ENCODE measurements around the gene LRRC37A3.
"Not testable (repeated sequence)": the region's sequence is repeated elsewhere in the genome, so short reads cannot be mapped to it uniquely, and the experiment has no call there.

The LRRC37A3 gene

GRCh38 chr17:64919289-64920025, at the start of gene LRRC37A3:
Gene LRRC37A3, minus strand, starts transcription at chr17:64919478. Its CDS starts 22,221 bp downstream, at chr17:64897257.
- peak within 1 kb of the TSS; percentile 92 to 95 (median 94) for H3K27ac Mint-ChIP-seq
- not testable (repeated sequence) for H3K4me1 Mint-ChIP-seq; H3K27me3 Mint-ChIP-seq (ENCODE audit: low read depth); H3K9me3 Mint-ChIP-seq; H3K36me3 Mint-ChIP-seq (ENCODE audit: low read depth)
- H3K4me3 Mint-ChIP-seq = peak within 1 kb of the TSS; percentile 87 to 93 (median 92)
- TF ChIP-seq CTCF (IDR thresholded peaks at IDR 0.05; ENCODE audit: unreplicated experiment in 3 of 3) = peak; percentile 97 to 98 (median 98)

- H3K4me3 Mint-ChIP-seq = peak overlapping the region; percentile 57 to 76 (median 60)
- H3K4me1 Mint-ChIP-seq = peaks cover 29% of the 10 kb centered on the region
- H3K9me3 Mint-ChIP-seq; H3K27me3 Mint-ChIP-seq (ENCODE audit: low read depth): not testable (repeated sequence)
- H3K36me3 Mint-ChIP-seq (ENCODE audit: low read depth) = peaks cover 12% of the 10 kb centered on the region
- H3K27ac Mint-ChIP-seq = peak overlapping the region in 2 of 3 experiments; percentile 36 to 42
- TF ChIP-seq CTCF (IDR thresholded peaks at IDR 0.05; ENCODE audit: unreplicated experiment in 3 of 3) = peak; percentile 12 to 32 (median 28)
Measured at GRCh38 chr17:64965873-64966287, 46.6 kb upstream of the LRRC37A3 start.

- H3K4me1 Mint-ChIP-seq = peaks cover 27% of the 10 kb centered on the region
- H3K36me3 Mint-ChIP-seq (ENCODE audit: low read depth); H3K9me3 Mint-ChIP-seq; H3K27me3 Mint-ChIP-seq (ENCODE audit: low read depth): not testable (repeated sequence)
- peak overlapping the region; percentile 57 to 76 (median 60) for H3K4me3 Mint-ChIP-seq
- H3K27ac Mint-ChIP-seq = peak overlapping the region; percentile 24 to 49 (median 36)
Measured at GRCh38 chr17:64965256-64965872, 46.1 kb upstream of the LRRC37A3 start.

GRCh38 chr17:64964796-64965195, 45.5 kb upstream of the LRRC37A3 start:
- H3K36me3 Mint-ChIP-seq (ENCODE audit: low read depth) = peaks cover 5% of the 10 kb centered on the region
- peak overlapping the region; percentile 12 to 61 (median 49) for H3K4me3 Mint-ChIP-seq
- peaks cover 25% of the 10 kb centered on the region for H3K4me1 Mint-ChIP-seq
- no peaks in the 10 kb centered on the region for H3K9me3 Mint-ChIP-seq
- no peaks in the 10 kb centered on the region for H3K27me3 Mint-ChIP-seq (ENCODE audit: low read depth)
- TF ChIP-seq CTCF (IDR thresholded peaks at IDR 0.05; ENCODE audit: unreplicated experiment in 3 of 3) = no peak
- H3K27ac Mint-ChIP-seq = peak overlapping the region; percentile 24 to 49 (median 36)

GRCh38 chr17:64963814-64964213, 44.5 kb upstream of the LRRC37A3 start:
- H3K9me3 Mint-ChIP-seq = not testable (repeated sequence)
- H3K4me3 Mint-ChIP-seq = peak overlapping the region in 1 of 3 experiments; percentile 29

GRCh38 chr17:64961563-64962378, 42.5 kb upstream of the LRRC37A3 start:
- Mint-ChIP-seq H3K4me1 (peaks cover 25% of the 10 kb centered on the region), H3K4me3 (peak overlapping the region; percentile 2 to 56 (median 44))
- TF ChIP-seq CTCF (IDR thresholded peaks at IDR 0.05; ENCODE audit: unreplicated experiment in 3 of 3) = peak; percentile 72 to 77 (median 74)
- H3K36me3 Mint-ChIP-seq (ENCODE audit: low read depth); H3K27me3 Mint-ChIP-seq (ENCODE audit: low read depth); H3K9me3 Mint-ChIP-seq; H3K27ac Mint-ChIP-seq: not testable (repeated sequence)

More at GRCh38 chr17:64963814-64964213, 44.5 kb upstream of the LRRC37A3 start:
- peaks cover 25% of the 10 kb centered on the region for H3K4me1 Mint-ChIP-seq
- not testable (repeated sequence) for H3K27ac Mint-ChIP-seq; H3K36me3 Mint-ChIP-seq (ENCODE audit: low read depth); H3K27me3 Mint-ChIP-seq (ENCODE audit: low read depth)

All from nephron (organoid).